HepG2 (cell line): ENCODE measurements around the gene DNPEP. TPM values are rescaled to one million over a fixed set of nuclear protein-coding genes. Genes with fewer than 3 reads are reported as not detected.

Source experiments
- ATM ChIP-seq: fragments of 450-650 bp; IDR thresholded peaks from 2 replicates; pipeline ENCODE4 v1.7.1; 2017; ENCODE audit warnings: mild to moderate bottlenecking, borderline replicate concordance
- BCLAF1 ChIP-seq: fragments of 450-650 bp; IDR thresholded peaks from 2 replicates; pipeline ENCODE4 v1.6.1; 2017; ENCODE audit warnings: mild to moderate bottlenecking
- BRD4 ChIP-seq: sonication (generic); formaldehyde crosslinking; IDR thresholded peaks from 2 replicates; pipeline ENCODE4 v1.4.0; 2020; ENCODE audit warnings: missing genetic modification reagents
- DMAP1 ChIP-seq: IDR thresholded peaks from 2 replicates; pipeline ENCODE4 v1.6.1; 2016
- ELK4 ChIP-seq: sonication (generic); formaldehyde crosslinking; IDR thresholded peaks from 2 replicates; pipeline ENCODE4 v1.9.0; 2021; ENCODE audit warnings: missing genetic modification reagents, borderline replicate concordance
- FOXJ3 ChIP-seq: sonication (generic); formaldehyde crosslinking; IDR thresholded peaks from 2 replicates; pipeline ENCODE4 v1.4.0; 2020; ENCODE audit warnings: missing genetic modification reagents, mild to moderate bottlenecking, borderline replicate concordance
- GATAD2A ChIP-seq: IDR thresholded peaks from 2 replicates; pipeline ENCODE4 v1.6.1; 2016
- GLI4 ChIP-seq: sonication (generic); formaldehyde crosslinking; IDR thresholded peaks from 2 replicates; pipeline ENCODE4 v1.5.1; 2020; ENCODE audit warnings: missing genetic modification reagents, mild to moderate bottlenecking, moderate library complexity, borderline replicate concordance
- HBP1 ChIP-seq: IDR thresholded peaks from 2 replicates; pipeline ENCODE4 v1.6.1; 2016; ENCODE audit warnings: low read depth, control low read depth
- KDM3A ChIP-seq: IDR thresholded peaks from 2 replicates; pipeline ENCODE4 v1.6.1; 2018; ENCODE audit warnings: low read depth, missing compliant biosample characterization
- NCOR1 ChIP-seq: fragments of 200-600 bp; sonication (generic); IDR thresholded peaks from 2 replicates; pipeline ENCODE4 v1.7.0; 2017; ENCODE audit warnings: antibody characterized with exemption, low read length, borderline replicate concordance
- NFKB2 ChIP-seq: sonication (generic); formaldehyde crosslinking; IDR thresholded peaks from 2 replicates; pipeline ENCODE4 v1.4.0; 2020; ENCODE audit warnings: missing genetic modification reagents, borderline replicate concordance
- PHB2 ChIP-seq: fragments of 450-650 bp; IDR thresholded peaks from 2 replicates; pipeline ENCODE4 v1.6.1; 2018; ENCODE audit not compliant: partially characterized antibody
- RFX5 ChIP-seq: IDR thresholded peaks from 2 replicates; pipeline ENCODE4 v1.6.1; 2011; ENCODE audit warnings: low read depth, low read length, improper control_type of control experiment
- SOX5 ChIP-seq: IDR thresholded peaks from 2 replicates; pipeline ENCODE4 v1.6.1; 2016; ENCODE audit warnings: borderline replicate concordance
- SRSF4 ChIP-seq: fragments of 200-400 bp; formaldehyde crosslinking; IDR thresholded peaks from one replicate; pipeline ENCODE4 v1.6.1; 2018; ENCODE audit warnings: mild to moderate bottlenecking, low read depth, low read length, moderate library complexity; ENCODE audit not compliant: poor library complexity, severe bottlenecking
- THAP8 ChIP-seq: sonication (generic); formaldehyde crosslinking; IDR thresholded peaks from 2 replicates; pipeline ENCODE4 v1.5.1; 2020; ENCODE audit warnings: missing genetic modification reagents, mild to moderate bottlenecking, borderline replicate concordance
- ZBTB7B ChIP-seq: sonication (generic); formaldehyde crosslinking; IDR thresholded peaks from 2 replicates; pipeline ENCODE4 v1.4.0; 2020; ENCODE audit warnings: missing genetic modification reagents
- ZFAT ChIP-seq: sonication (generic); formaldehyde crosslinking; conservative IDR thresholded peaks from 2 replicates; pipeline ENCODE4 v1.8.1; 2023; ENCODE audit warnings: missing genetic modification reagents, inconsistent platforms
- ZFP36L1 ChIP-seq: sonication (generic); formaldehyde crosslinking; IDR thresholded peaks from 2 replicates; pipeline ENCODE4 v1.8.0; 2022; ENCODE audit warnings: mild to moderate bottlenecking, missing genetic modification reagents, moderate library complexity
- ZNF256 ChIP-seq: sonication (generic); formaldehyde crosslinking; conservative IDR thresholded peaks from 2 replicates; pipeline ENCODE4 v1.4.0; 2020; ENCODE audit warnings: missing genetic modification reagents
- ZNF430 ChIP-seq: sonication (generic); formaldehyde crosslinking; IDR thresholded peaks from 2 replicates; pipeline ENCODE4 v1.9.0; 2021; ENCODE audit warnings: mild to moderate bottlenecking, missing genetic modification reagents
- ZNF451 ChIP-seq: sonication (generic); formaldehyde crosslinking; IDR thresholded peaks from 2 replicates; pipeline ENCODE4 v1.5.0; 2020; ENCODE audit warnings: mild to moderate bottlenecking, missing genetic modification reagents
- ZNF724P ChIP-seq: sonication (generic); formaldehyde crosslinking; IDR thresholded peaks from 2 replicates; pipeline ENCODE4 v1.8.0; 2022; ENCODE audit warnings: missing genetic modification reagents, borderline replicate concordance
- polyA plus RNA-seq, 8 experiments: library from polyadenylated mRNA; depleted of rRNA in 3 of 8; stranded (reverse) in 7 of 8; unstranded in 1 of 8; fragments of >200 nt; fragmentation: Illumina TruSeq in 4 of 8; extraction: Trizol in 4 of 8; gene quantifications; 2 replicates each; pipeline versions ENCODE4 v1.2.1 to v1.2.3, GENCODE V29; 2011 to 2016; ENCODE audit warnings: low read depth in 4 of 8, missing spikeins in 1 of 8, mixed read lengths in 1 of 8; ENCODE audit not compliant: insufficient read depth in 1 of 8
- total RNA-seq, 5 experiments: library from RNA; depleted of rRNA; stranded (reverse); fragments of >200 nt; fragmentation: Illumina TruSeq; extraction: Trizol; gene quantifications; 2 replicates each; pipeline ENCODE4 v1.2.3, GENCODE V29; 2016; ENCODE audit warnings: low read depth in 1 of 5

Gene DNPEP
- total and polyA plus RNA-seq, 2 of the 13 experiments (the other 11 are each of a cell fraction or from before 2014, with no cell fraction given): 104 to 109 TPM

- no peak for TF ChIP-seq ELK4
- TF ChIP-seq SOX5: peak; percentile 32; the same call in 1 of the 2 replicates
- no peak for TF ChIP-seq HBP1 (CRISPR knock-in tag)
- peak; percentile 86 for TF ChIP-seq NCOR1
- no peak for TF ChIP-seq BCLAF1
- TF ChIP-seq DMAP1 (CRISPR knock-in tag): peak; percentile 42; the same call in 1 of the 2 replicates
- TF ChIP-seq RFX5: no peak
- TF ChIP-seq SRSF4: no peak
- TF ChIP-seq FOXJ3 (CRISPR knock-in tag): no peak
- TF ChIP-seq PHB2: no peak
- TF ChIP-seq ZNF724P: peak; percentile 86; the same call in 1 of the 2 replicates
- no peak for TF ChIP-seq BRD4 (CRISPR knock-in tag)
- TF ChIP-seq THAP8 (CRISPR knock-in tag): no peak
- TF ChIP-seq ZNF256 (CRISPR knock-in tag): no peak
- peak; percentile 63; the same call in 1 of the 2 replicates for TF ChIP-seq NFKB2
- TF ChIP-seq GATAD2A: peak; percentile 15
- TF ChIP-seq GLI4 (CRISPR knock-in tag): no peak
- TF ChIP-seq ZBTB7B (CRISPR knock-in tag): no peak; the same call in 1 of the 2 replicates
- no peak for TF ChIP-seq ZNF451 (CRISPR knock-in tag)
- TF ChIP-seq KDM3A: no peak
- peak; percentile 26; the same call in 1 of the 2 replicates for TF ChIP-seq ZNF430 (CRISPR knock-in tag)
- no peak for TF ChIP-seq ZFP36L1 (CRISPR knock-in tag)
- no peak for TF ChIP-seq ATM
- TF ChIP-seq ZFAT (CRISPR knock-in tag): no peak
Measured at GRCh38 chr2:219388121-219388906, 602 bp upstream of the DNPEP start (continued).
